SK-N-MC (cell line): ENCODE measurements around the gene GPR176.

Experiments used
- DNase-seq: peaks from one replicate; pipeline ENCODE4 v3.0.0-alpha.2; 2011; ENCODE audit warnings: low read depth, low spot score
- H3K27ac ChIP-seq: fragments of 200-600 bp; sonication (generic); 2 replicates; pipeline ENCODE4 v1.5.1; 2016; ENCODE audit warnings: mixed run types
- H3K36me3 ChIP-seq: fragments of 200-600 bp; sonication (generic); 2 replicates; pipeline ENCODE4 v1.6.1; 2017; ENCODE audit warnings: antibody characterized with exemption, low read length, mixed read lengths; ENCODE audit not compliant: insufficient read depth
- H3K4me3 ChIP-seq: fragments of 200-600 bp; sonication (generic); 2 replicates; pipeline ENCODE4 v1.5.1; 2016
- H3K9ac ChIP-seq: fragments of 200-600 bp; sonication (generic); 2 replicates; pipeline ENCODE4 v1.8.0; 2017; ENCODE audit warnings: mixed run types, mixed read lengths; ENCODE audit not compliant: insufficient read length
- H3K9me3 ChIP-seq: fragments of 200-600 bp; sonication (generic); 2 replicates; pipeline ENCODE4 v1.6.1; 2017; ENCODE audit warnings: low read depth, mild to moderate bottlenecking, antibody characterized with exemption, low read length, moderate library complexity, mixed read lengths
- EZH2 ChIP-seq: fragments of 200-600 bp; sonication (generic); IDR thresholded peaks from one replicate; pipeline ENCODE4 v1.6.1; 2017; ENCODE audit warnings: antibody characterized with exemption
- FOXP2 ChIP-seq: optimal IDR thresholded peaks from 2 replicates; pipeline ENCODE3; 2011; ENCODE audit warnings: mild to moderate bottlenecking, moderate library complexity; ENCODE audit not compliant: insufficient read depth; ENCODE audit errors: extremely low read length, control extremely low read depth
- POLR2AphosphoS5 ChIP-seq: IDR thresholded peaks from 2 replicates; pipeline ENCODE4 v1.6.1; 2012; ENCODE audit warnings: mild to moderate bottlenecking, low read depth, low read length, borderline replicate concordance

The GPR176 gene

GRCh38 chr15:39869858-39870515 is 50.1 kb downstream of the GPR176 start:
- H3K27ac ChIP-seq: no peak overlapping the region
- H3K4me3 ChIP-seq: no peak overlapping the region
- H3K9ac ChIP-seq: no peak overlapping the region
- DNase-seq: no peak
- TF ChIP-seq EZH2 (no peak), POLR2AphosphoS5 (no peak), FOXP2 (no peak)
- no peaks in the 10 kb centered on the region for H3K36me3 ChIP-seq
- H3K9me3 ChIP-seq: no peaks in the 10 kb centered on the region

- TF ChIP-seq FOXP2: no peak
- Histone ChIP-seq H3K36me3 (no peaks in the 10 kb centered on the region), H3K4me3 (no peak overlapping the region), H3K27ac (no peak overlapping the region), H3K9me3 (no peaks in the 10 kb centered on the region), H3K9ac (no peak overlapping the region)
- no peak for DNase-seq
Measured at GRCh38 chr15:39869254-39869653, 50.8 kb downstream of the GPR176 start.

- no peak for DNase-seq
- H3K9ac ChIP-seq: no peak overlapping the region
- H3K4me3 ChIP-seq: no peak overlapping the region
- H3K36me3 ChIP-seq: no peaks in the 10 kb centered on the region
- no peak for TF ChIP-seq FOXP2
- no peak for TF ChIP-seq POLR2AphosphoS5
- no peak for TF ChIP-seq EZH2
- no peaks in the 10 kb centered on the region for H3K9me3 ChIP-seq
- H3K27ac ChIP-seq: no peak overlapping the region
Measured at GRCh38 chr15:39868396-39868795, 51.7 kb downstream of the GPR176 start.

GRCh38 chr15:39864116-39864515 is 56.0 kb downstream of the GPR176 start:
- H3K9me3 ChIP-seq: no peaks in the 10 kb centered on the region
- no peaks in the 10 kb centered on the region for H3K36me3 ChIP-seq
- no peak for DNase-seq
- no peak overlapping the region for H3K27ac ChIP-seq
- no peak overlapping the region for H3K9ac ChIP-seq
- TF ChIP-seq EZH2 (no peak), POLR2AphosphoS5 (no peak), FOXP2 (no peak)
- H3K4me3 ChIP-seq: no peak overlapping the region

GRCh38 chr15:39860871-39861270 is 59.2 kb downstream of the GPR176 start:
- H3K9me3 ChIP-seq: no peaks in the 10 kb centered on the region
- DNase-seq: no peak
- H3K9ac ChIP-seq: no peak overlapping the region
- no peaks in the 10 kb centered on the region for H3K36me3 ChIP-seq
- no peak overlapping the region for H3K27ac ChIP-seq
- TF ChIP-seq EZH2: no peak
- H3K4me3 ChIP-seq: no peak overlapping the region

- no peak overlapping the region for H3K4me3 ChIP-seq
- H3K9me3 ChIP-seq: no peaks in the 10 kb centered on the region
- DNase-seq: no peak
- H3K27ac ChIP-seq: no peak overlapping the region
- TF ChIP-seq FOXP2 (no peak), POLR2AphosphoS5 (no peak), EZH2 (no peak)
- H3K9ac ChIP-seq: no peak overlapping the region
- no peaks in the 10 kb centered on the region for H3K36me3 ChIP-seq
Measured at GRCh38 chr15:39860200-39860599, 59.9 kb downstream of the GPR176 start.

GRCh38 chr15:39859636-39860035 is 60.4 kb downstream of the GPR176 start:
- no peak overlapping the region for H3K27ac ChIP-seq
- DNase-seq: no peak
- H3K4me3 ChIP-seq: no peak overlapping the region
- no peak for TF ChIP-seq POLR2AphosphoS5
- TF ChIP-seq EZH2: no peak
- TF ChIP-seq FOXP2: no peak
- no peaks in the 10 kb centered on the region for H3K36me3 ChIP-seq
- no peaks in the 10 kb centered on the region for H3K9me3 ChIP-seq
- no peak overlapping the region for H3K9ac ChIP-seq

GRCh38 chr15:39857132-39857531 is 62.9 kb downstream of the GPR176 start:
- TF ChIP-seq POLR2AphosphoS5: no peak
- TF ChIP-seq EZH2: no peak
- no peak for TF ChIP-seq FOXP2
- no peaks in the 10 kb centered on the region for H3K36me3 ChIP-seq
- no peak overlapping the region for H3K4me3 ChIP-seq
- no peak overlapping the region for H3K9ac ChIP-seq
- no peak for DNase-seq
- no peaks in the 10 kb centered on the region for H3K9me3 ChIP-seq
- H3K27ac ChIP-seq: no peak overlapping the region

- Histone ChIP-seq H3K4me3 (no peak overlapping the region), H3K9me3 (no peaks in the 10 kb centered on the region), H3K36me3 (no peaks in the 10 kb centered on the region), H3K27ac (no peak overlapping the region), H3K9ac (no peak overlapping the region)
- no peak for DNase-seq
- TF ChIP-seq FOXP2: no peak
- TF ChIP-seq EZH2: no peak
- no peak for TF ChIP-seq POLR2AphosphoS5
Measured at GRCh38 chr15:39856357-39856756, 63.7 kb downstream of the GPR176 start.
